HG03139 (cell line): Measurements from ENCODE around the gene ST3GAL3.

Experiments
- ATAC-seq: cut with Tn5 transposase; IDR thresholded peaks from one replicate; pipeline ENCODE4 v1.9.1; 2021; ENCODE audit not compliant: unreplicated experiment

Gene ST3GAL3, protein sequence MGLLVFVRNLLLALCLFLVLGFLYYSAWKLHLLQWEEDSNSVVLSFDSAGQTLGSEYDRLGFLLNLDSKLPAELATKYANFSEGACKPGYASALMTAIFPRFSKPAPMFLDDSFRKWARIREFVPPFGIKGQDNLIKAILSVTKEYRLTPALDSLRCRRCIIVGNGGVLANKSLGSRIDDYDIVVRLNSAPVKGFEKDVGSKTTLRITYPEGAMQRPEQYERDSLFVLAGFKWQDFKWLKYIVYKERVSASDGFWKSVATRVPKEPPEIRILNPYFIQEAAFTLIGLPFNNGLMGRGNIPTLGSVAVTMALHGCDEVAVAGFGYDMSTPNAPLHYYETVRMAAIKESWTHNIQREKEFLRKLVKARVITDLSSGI

DNA sequence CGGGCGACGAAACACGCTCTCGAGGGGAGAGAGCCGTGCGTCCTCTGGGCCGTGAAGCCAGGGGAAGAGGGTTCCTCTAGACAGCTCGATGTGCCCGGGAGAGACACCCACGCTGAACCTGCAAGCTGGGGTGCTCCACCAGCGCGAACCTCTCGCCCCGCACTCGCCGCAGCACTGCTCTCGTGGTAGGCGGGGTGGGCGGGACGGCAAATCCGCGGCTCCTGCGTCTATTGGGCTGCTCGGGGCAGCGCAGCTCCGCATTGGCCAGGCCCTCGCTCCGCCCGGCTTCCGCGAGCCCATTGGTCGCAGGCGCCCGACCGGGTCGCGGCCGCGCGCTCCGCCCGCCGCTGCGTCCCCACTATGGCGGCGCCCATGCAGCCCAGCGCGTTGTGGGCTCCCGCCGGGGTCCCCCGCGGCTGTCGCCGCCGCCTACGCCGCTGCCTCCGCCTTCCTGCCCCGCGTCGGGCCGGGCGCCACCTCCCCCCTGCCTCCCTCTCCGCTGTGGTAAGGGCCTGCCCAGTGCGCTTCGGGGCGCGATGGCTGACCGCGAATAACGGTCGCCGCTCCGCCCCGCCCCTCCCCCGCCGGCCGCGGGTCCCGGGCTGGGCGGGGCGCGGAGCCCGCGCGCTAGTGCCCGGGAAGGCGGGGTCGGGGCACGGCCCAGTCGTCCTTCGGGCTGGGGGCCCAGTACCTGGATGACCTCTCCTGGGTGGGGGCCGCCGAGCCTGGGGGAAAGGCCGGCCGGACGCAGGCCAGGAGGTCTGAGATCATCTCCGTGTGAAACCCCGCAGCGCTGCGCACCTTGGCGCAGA is at the start of gene ST3GAL3:
TSS of gene ST3GAL3 (plus strand) at position 347 of the 812 bp plus-strand sequence. CDS start 28,727 bp downstream, outside the sequence.
- ATAC-seq, result peak; percentile 90

DNA sequence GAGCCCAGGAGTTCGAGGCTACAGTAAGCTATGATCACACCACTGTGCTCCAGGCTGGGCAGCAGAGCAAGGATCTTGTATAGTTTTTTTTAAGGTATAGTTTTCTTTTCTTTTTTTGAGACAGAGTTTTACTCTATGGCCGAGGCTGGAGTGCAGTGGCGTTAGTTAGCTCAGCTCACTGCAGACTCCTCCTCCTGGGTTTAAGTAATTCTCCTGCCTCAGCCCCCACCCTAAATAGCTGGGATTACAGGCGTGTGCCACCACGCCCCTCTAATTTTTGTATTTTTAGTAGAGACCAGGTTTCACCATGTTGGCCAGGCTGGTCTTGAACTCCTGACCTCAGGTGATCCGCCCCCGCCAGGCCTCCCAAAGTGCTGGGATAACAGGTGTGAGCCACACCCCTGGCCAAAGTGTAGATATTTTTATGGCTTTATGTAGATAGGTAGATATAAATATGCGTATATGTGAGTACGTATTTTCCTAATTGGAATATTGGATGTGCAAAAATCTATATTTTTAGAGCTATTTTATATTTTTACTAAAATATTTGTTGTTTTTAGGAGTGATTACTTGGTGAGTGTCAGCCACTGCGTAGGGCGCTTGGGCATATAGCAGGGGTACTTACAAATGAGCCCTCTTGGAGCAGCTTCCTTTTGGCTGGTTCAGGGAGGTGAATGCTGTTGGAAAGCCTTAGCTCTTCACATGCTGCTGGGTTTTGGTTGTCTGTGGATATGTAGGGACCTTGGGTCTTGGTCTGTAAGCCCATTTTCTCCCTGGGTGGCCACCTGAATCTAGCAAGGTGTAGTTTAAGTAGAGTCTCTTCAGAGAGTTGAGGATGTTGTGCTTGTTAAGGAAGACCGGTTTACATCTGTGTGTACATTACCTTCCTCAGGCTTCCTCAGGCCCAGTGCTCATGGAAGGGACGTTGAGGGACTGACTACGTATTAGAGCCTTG is 47.8 kb upstream of the ST3GAL3 start:
- ATAC-seq, result no peak

DNA sequence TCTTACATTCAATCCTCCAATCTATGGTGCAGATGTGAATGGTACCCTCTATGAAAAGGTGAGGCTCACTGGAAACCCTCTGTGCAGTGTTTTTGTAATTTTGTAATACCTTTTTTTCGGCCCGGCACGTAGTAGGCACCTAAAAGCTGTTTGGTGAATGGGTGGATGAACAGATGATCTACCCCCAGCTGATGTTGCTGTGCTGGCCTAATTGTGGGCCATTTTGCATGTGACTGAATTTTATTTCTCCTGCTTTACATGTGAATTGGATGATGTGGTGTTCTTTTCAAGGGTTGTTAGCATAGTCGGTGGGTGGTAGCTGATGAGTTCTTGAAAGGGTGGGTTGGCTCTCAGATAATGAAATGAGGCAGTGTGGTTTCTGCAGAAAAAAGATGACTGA is 47.0 kb upstream of the ST3GAL3 start:
- ATAC-seq, result no peak

DNA sequence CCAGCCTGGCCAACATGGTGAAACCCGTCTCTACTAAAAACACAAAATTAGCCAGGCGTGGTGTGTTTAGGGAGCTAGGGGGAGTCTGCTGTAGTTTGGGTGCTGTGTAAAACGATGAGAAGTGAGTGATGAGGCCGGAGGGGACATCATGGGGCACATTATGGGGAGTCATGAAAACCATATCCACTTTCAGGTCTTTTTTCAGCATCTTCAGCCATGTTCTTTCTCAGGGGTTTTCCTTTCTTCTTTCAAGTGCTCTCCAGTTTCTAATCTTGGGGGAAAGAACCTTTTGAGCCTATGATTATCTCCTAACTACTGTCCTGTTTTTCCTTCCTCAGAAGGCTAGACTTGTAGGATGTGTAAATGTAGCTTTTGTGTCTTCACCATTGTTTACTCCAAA is 43.0 kb upstream of the ST3GAL3 start:
- ATAC-seq, result no peak

DNA sequence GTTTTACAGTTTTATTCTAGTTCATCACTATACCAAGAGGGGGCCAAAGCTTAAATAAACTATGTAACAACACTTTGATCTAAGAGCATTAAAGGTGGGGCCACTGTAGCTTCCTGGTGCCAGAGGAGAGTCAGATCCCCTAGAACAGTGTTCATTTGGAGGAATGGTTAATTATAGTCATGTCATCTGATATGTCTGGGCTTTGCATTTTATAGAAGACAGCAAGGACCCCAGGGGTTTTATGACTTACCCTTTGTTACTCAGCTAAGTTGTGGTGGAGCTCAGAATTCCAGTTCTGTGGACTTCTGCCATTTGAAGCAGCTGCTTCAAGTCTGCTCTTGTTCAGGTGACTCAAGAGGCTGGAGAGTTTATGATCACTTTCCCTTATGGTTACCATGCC is 40.7 kb upstream of the ST3GAL3 start:
- ATAC-seq, result no peak

DNA sequence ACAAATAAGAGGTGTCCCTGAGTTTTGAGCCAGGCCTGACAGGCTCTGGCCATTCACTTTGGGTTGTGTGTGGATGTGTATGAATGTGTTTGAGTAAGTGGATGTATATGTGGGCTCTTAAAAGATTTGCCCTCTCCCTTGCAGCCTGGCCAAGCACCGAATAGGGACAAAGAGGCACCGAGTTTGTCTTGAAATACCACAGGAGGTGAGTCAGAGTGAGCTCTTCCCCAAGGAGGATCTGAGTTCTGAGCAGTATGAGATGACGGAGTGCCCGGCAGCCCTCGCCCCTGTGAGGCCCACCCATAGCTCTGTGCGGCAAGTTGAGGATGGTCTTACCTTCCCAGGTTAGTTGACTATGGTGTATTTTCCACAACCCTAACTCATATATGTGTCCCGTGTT is 38.4 kb upstream of the ST3GAL3 start:
- no peak for ATAC-seq

DNA sequence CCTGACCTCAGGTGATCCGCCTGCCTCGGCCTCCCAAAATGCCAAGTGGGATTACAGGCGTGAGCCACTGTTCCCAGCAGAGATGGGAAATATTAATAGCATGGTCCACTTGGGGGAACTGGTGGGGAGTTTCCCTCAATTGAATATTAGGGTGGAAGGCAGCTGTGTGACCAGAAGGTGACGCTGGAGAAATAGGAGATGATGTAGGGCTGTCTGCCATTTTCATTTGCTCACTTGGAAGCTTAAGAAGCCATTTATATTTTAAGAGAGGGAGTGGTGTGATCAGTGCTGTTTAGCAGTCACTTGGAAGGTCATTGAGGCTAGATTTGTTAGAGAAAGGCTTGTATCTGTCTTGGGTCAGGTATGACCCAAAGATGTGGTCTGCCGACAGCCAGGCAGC is 37.5 kb upstream of the ST3GAL3 start:
- ATAC-seq, result no peak

DNA sequence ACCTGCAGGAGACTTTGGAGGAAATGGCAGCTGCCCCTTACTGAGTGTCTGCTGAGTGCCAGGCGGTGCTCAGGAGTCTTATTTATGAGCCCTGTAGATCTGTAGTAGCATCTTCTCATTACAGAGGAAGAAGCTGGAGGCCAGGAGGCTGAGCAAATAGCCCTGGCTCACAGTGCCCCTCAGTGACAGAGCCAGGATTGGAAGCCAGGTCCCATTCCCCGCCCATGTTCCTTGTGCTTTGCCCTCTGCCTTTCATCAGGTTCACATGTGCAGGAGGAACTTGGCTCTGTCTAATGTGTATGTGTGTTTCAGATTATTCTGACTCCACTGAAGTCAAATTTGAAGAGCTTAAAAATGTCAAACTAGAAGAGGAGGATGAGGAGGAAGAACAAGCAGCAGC is 36.1 kb upstream of the ST3GAL3 start:
- no peak for ATAC-seq

DNA sequence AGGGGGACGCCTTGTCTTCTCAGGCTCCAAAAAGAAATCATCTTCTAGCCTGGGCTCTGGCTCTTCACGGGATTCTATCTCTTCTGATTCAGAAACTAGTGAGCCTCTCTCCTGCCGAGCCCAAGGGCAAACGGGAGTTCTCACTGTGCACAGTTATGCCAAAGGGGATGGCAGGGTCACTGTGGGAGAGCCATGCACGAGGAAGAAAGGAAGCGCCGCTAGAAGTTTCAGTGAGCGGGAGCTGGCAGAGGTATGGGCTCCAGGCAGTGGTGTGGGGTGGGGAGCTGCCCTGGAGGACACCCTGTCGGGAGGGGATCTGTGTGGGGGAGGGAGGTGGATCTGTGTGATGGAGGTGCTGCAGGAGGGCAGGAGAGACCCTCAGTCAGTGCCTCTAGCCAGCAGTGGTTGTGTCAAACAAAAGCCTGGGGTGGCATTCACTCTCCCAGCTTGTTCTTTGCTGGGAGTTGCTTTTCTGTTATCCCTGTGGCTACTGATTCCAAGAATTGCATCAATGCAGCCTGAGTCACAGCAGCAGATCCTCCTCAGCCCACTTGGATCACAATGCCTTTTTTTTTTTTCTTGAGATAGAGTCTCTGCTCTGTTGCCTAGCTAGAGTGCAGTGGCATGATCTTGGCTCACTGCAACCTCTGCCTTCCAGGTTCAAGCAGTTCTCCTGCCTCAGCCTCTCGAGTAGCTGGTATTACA is 35.6 kb upstream of the ST3GAL3 start:
- ATAC-seq, result no peak

DNA sequence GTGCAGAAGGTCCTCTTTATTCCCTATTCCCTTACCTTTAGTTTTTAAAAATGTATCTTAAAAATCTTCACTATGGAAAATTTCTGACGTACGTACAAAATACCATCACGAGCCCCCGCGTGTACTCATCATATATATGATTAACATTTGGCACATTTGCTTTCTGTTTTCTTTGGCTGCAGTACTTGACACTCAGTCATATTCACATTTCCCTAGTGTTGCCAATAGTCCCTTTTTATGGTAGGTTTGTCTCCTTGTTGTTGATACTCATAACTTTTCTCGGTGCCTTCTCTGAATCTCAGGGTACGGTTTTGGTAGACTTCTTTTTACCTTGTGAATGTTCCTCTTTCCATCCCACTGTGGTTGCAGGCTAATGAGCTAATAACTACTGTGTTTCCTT is 34.1 kb upstream of the ST3GAL3 start:
- no peak for ATAC-seq

DNA sequence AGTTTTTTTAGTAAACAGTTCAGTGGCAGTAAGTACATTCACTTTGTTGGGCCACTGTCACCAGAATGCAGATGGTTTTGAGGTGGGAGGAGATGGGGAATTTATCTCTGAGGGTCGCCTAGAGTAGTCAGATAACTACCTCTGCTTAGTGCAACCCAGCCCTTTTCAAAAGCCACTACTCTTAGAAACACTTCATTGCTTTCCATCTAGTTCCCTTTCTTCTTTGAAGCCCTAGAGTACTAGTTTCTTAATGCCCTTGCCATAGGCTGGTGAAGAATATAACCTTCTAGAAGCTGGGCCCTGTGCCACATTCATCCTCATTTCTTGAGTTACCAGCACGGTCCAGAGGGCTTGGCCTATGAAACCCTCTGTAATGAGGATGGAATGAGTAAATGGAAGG is 28.4 kb upstream of the ST3GAL3 start:
- no peak for ATAC-seq

DNA sequence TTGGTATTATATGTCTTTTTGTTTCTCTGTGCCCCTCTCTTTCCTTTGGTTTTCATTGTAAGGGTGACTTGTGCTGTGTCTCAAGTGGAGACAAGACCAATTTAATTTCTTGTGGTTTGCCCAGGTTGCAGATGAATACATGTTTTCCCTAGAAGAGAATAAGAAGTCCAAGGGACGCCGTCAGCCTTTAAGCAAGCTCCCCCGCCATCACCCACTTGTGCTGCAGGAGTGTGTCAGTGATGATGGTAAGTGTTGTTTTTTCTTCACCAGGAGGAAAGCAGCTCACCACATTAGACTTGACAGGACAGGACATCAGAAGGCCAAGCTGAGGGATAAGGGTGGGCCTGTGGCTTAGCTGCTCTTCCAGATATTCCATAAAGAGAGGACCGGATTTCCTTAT is 23.8 kb upstream of the ST3GAL3 start:
- no peak for ATAC-seq

DNA sequence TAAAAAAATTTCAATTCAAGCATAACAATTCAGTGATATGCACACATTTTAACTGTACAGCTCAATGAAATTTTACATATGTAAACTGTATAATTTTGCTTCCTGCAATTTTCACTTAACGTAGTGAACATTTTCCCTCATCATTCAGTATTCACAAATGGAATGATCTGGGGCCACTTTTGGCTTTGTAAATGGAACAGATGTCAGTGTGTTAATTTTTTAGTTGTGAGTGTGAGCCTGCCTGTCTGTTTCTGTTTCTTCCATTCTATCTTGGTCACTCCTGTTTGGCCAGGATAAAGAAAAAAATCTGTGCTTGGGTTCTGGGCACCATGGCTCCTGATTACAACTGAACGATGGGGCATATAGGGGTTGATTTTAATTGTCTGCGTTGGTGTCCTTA is 20.5 kb upstream of the ST3GAL3 start:
- ATAC-seq, result no peak

DNA sequence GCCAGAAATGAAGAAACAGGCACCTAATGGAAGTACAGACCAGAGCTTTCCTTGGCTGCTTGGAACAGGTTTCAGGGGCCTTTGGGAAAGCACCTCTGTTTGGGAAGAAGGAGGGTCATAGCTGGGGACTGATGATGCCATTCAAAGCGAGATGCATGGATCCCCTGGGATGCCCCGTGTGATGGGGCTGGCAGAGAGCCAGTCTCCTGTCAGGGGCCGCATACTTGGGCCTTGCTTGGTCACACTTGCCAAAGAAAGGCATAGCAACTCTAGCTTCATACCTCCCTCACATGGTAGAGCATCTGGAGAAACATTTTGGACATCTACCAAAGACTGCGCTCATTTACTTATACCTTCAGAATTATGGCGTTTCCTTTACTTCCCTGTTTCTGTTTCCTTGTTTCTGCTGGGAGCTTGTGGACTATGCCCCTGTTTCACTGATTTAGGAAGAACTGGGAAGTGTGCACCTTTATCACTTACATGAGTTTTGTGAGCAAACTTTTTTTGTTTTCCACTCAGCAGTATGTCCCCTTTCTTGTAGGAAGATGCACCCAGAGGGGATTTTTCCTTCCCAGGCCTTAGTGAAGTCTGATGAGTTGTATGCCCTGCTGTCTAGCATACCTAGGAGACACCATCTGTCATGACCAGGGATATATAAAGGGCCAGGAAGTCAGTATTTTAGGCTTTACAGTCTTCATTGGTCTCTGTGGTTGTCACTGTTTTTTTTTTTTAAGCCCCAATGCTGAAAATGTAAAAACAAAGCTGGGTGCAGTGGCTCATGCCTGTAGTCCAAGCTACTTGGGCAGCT is 19.8 kb upstream of the ST3GAL3 start:
- ATAC-seq, result no peak

DNA sequence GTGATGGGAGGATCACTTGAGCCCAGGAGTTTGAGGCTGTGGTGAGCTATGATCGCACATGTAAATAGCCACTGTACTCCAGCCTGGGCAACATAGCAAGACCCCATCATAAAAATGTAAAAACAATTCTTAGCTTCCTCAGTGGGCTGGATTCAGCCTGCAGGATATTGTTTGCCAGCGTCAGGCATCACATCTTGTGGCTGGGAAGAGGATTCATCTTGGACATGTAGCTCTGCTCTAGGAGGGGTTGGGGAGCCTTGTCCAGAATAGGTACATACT is 19.3 kb upstream of the ST3GAL3 start:
- no peak for ATAC-seq

DNA sequence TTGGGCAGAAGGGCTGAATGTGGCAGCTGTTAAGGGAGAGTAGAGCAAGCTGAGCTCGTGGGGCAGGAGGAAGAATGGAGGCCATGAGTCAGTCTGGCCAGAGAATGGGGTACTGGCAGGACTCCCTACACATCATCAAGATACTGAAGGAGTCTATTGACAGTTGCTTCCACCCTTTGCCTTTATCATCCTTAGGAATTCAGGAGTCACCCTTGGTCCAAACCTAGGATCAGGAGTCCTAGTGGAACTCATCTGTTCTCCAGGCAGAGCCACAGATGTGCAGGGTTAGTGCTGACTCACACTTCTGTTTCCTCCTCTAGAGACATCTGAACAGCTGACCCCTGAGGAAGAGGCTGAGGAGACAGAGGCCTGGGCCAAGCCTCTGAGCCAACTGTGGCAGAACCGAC is 18.7 kb upstream of the ST3GAL3 start:
- ATAC-seq, result no peak

DNA sequence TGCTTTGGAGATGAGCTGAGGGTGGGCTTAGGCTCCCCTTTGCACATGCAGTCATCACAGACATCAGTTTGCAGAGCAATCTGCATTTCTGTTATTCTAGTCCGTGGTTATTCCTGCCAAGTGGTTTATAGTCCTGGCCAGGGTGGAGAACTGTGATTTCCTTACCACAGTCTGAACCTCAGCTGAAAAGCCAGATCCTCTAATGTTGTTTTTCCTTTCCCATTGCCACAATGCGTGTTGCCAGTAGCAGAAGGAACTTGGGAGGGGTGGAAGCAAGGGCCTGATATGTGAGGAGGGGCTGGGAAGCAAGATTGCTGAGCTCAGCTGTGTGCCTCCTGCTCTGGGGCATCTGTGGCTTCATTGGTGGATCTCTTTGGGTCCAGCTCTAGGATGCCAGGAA is 18.0 kb upstream of the ST3GAL3 start:
- ATAC-seq, result no peak

DNA sequence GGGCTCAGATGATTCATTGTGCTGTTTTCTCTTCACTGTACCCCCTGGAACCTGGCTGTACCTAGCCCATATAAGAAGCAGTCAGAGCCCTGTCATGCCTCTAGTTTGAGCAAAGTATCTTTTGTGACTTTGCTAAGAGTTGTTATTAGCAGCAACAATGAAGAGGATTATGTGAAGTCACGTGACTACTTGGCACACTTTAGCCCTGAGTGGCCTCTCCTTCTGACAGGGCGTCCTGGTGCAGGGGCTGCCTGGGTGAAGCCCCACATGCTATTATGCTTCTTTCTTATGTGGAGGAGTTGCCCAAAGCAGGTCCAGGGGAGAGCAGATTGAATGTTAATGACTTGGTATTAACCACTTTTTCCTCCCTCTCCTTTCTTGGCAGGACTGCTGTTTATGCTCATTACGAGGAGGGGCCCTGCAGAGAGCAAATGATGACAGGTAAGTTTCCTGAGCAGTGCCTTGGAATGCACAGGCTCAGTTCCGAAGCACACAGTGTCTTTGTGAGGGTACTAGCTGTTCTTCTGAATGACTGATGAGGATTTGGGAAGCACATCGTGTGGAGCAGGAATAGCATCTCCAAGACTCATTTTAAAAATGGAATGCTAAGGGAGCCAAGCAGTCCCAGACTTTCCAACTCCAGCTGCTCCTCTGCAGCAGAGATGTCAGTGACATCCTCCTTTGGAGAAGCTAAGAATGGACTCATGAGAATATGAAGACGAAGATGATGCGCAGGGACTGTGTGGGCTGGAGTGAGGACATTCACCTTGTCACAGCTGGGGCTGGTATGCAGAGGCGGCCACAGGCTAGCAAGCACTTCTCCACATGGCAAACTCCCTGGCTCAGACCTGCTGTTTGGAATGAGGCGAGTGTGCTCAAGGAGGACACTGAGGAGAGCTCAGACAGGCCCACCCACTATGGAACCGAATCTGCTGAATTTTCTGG is 15.2 kb upstream of the ST3GAL3 start:
- ATAC-seq, result no peak

DNA sequence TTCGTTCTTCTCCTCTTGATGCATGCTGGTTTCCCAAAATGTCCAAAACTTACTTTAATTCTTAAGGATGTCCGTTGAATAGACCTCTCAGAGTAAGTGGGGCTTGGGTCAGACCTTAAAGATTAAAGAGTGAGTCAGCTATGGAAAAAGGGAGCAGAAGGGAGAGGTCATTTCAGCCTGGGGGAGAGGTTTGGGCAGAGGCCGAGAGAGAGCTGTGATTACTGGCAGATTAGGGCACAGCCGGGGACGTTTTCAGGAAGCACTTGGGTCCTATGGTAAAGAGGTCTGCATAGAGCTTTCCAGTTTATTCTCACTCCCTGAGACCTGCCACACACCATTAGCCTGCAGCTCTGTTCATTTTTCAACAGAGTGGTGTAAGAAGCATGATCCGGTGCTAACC is 14.0 kb upstream of the ST3GAL3 start:
- ATAC-seq, result no peak
